CD4-positive, alpha-beta T cell (primary cell): ENCODE results near the gene TCF3. TPM values are rescaled to one million over a fixed set of nuclear protein-coding genes. Genes with fewer than 3 reads are reported as not detected.

Experiments
- ATAC-seq: fragments of 200-7000 bp; cut with Tn5 transposase; one replicate; pipeline ENCODE4 v1.10.0; 2022; ENCODE audit warnings: mild to moderate bottlenecking; ENCODE audit not compliant: poor library complexity
- CTCF ChIA-PET: fragments of 350-600 bp; sonication (Branson Sonifier 250); formaldehyde crosslinking; loops from one replicate; lab custom pipeline; 2021; ENCODE audit warnings: antibody characterized with exemption, inconsistent platforms; lab: Charles Lee
- POLR2A ChIA-PET: fragments of 350-600 bp; sonication (Branson Sonifier 250); formaldehyde crosslinking; loops from one replicate; lab custom pipeline; 2021; ENCODE audit warnings: antibody characterized with exemption, inconsistent platforms; lab: Charles Lee
- DNase-seq, 14 experiments: peaks; one replicate each; pipeline ENCODE4 v3.0.0-alpha.2; 2013 to 2020; ENCODE audit warnings: mixed read lengths in 2 of 14
- H3K27ac ChIP-seq, 2 donors: one replicate each; pipeline versions ENCODE4 v1.5.1 to v1.7.0; 2013; ENCODE audit warnings: low read length in 2 of 2, low read depth in 1 of 2, mild to moderate bottlenecking in 1 of 2
- H3K27me3 ChIP-seq, 2 experiments: 1 replicate in 1 of 2; 2 replicates in 1 of 2; pipeline versions ENCODE4 v1.6.1 to v1.7.0; 2013; ENCODE audit warnings: low read length in 2 of 2, control low read depth in 1 of 2, mild to moderate bottlenecking in 1 of 2, moderate library complexity in 1 of 2; ENCODE audit not compliant: insufficient read depth in 2 of 2, control insufficient read depth in 1 of 2
- H3K36me3 ChIP-seq: one replicate; pipeline ENCODE4 v1.6.1; 2013; ENCODE audit warnings: low read length, control low read depth; ENCODE audit not compliant: insufficient read depth
- H3K4me1 ChIP-seq: one replicate; pipeline ENCODE4 v1.6.1; 2013; ENCODE audit warnings: low read length, control low read depth; ENCODE audit not compliant: insufficient read depth
- H3K4me3 ChIP-seq: one replicate; pipeline ENCODE4 v1.5.1; 2013; ENCODE audit warnings: mild to moderate bottlenecking, low read length, moderate library complexity
- H3K9me3 ChIP-seq, 2 experiments: 1 replicate in 1 of 2; 2 replicates in 1 of 2; pipeline versions ENCODE4 v1.6.1 to v1.7.0; 2013; ENCODE audit warnings: low read length in 2 of 2, mild to moderate bottlenecking in 2 of 2, control low read depth in 1 of 2, moderate library complexity in 1 of 2; ENCODE audit not compliant: control insufficient read depth in 1 of 2, insufficient read depth in 1 of 2
- H3K27ac Mint-ChIP-seq: one replicate; pipeline ENCODE4 v1.8.0; 2020; ENCODE audit warnings: mixed read lengths
- H3K27me3 Mint-ChIP-seq: one replicate; pipeline ENCODE4 v1.8.0; 2021; ENCODE audit warnings: mixed read lengths
- H3K36me3 Mint-ChIP-seq: one replicate; pipeline ENCODE4 v1.8.0; 2021; ENCODE audit warnings: low read depth, mixed read lengths
- H3K4me1 Mint-ChIP-seq: one replicate; pipeline ENCODE4 v1.8.0; 2021; ENCODE audit warnings: low read depth, mixed read lengths
- H3K4me3 Mint-ChIP-seq: one replicate; pipeline ENCODE4 v1.8.0; 2020; ENCODE audit warnings: mild to moderate bottlenecking, mixed read lengths
- H3K9me3 Mint-ChIP-seq: one replicate; pipeline ENCODE4 v1.8.0; 2020; ENCODE audit warnings: mixed read lengths
- CTCF ChIP-seq: fragments of 200-600 bp; IDR thresholded peaks from one replicate; pipeline ENCODE4 v1.8.0; 2022; ENCODE audit warnings: antibody characterized with exemption, mild to moderate bottlenecking
- intact Hi-C, 2 experiments: fragments of 100-400 bp; cut with DNase I in 1 of 2; cut with micrococcal nuclease in 1 of 2; formaldehyde crosslinking; loops; one replicate each; pipeline versions ENCODE4 v1.15.1 to v1.9.0; 2023 to 2025; cut with DNase I, micrococcal nuclease
- total RNA-seq, 174 experiments: library from RNA in 2 of 174; stranded (reverse) in 2 of 174; gene quantifications; one replicate each; pipeline ENCODE4 v1.2.3 and lab custom pipeline; 2021 to 2026

TCF3 gene
- total RNA-seq, 2 experiments from 2014 or later, result 51.2 to 52.2 TPM

- ChIA-PET CTCF (interaction anchor here (0.9 kb wide), 1 partner anchor 15 kb away, joined by 3 read pairs; no protein-coding TSS in a partner anchor), POLR2A (no interaction called here)
- intact Hi-C loops, result no loop called here
- Mint-ChIP-seq H3K4me1 (peaks cover under 1% of the 10 kb centered on the region), H3K36me3 (peaks cover 22% of the 10 kb centered on the region), H3K27ac (no peak overlapping the region), H3K9me3 (no peaks in the 10 kb centered on the region), H3K4me3 (no peak overlapping the region), H3K27me3 (peaks cover under 1% of the 10 kb centered on the region)
- Histone ChIP-seq H3K27me3 (no peaks in the 10 kb centered on the region), H3K36me3 (peaks cover 27% of the 10 kb centered on the region), H3K4me3 (no peak overlapping the region), H3K4me1 (no peaks in the 10 kb centered on the region), H3K9me3 (no peaks in the 10 kb centered on the region), H3K27ac (no peak overlapping the region)
- DNase-seq (no peak), ATAC-seq (no peak)
- no peak for TF ChIP-seq CTCF
Observed at GRCh38 chr19:1575323-1576241, 76.8 kb downstream of the TCF3 start.

GRCh38 chr19:1574354-1575136, 77.9 kb downstream of the TCF3 start:
- Mint-ChIP-seq H3K9me3 (no peaks in the 10 kb centered on the region), H3K36me3 (peaks cover 11% of the 10 kb centered on the region), H3K4me3 (no peak overlapping the region), H3K27ac (no peak overlapping the region), H3K27me3 (peaks cover 4% of the 10 kb centered on the region), H3K4me1 (peaks cover 4% of the 10 kb centered on the region)
- ATAC-seq (no peak), DNase-seq (no peak)
- no peaks in the 10 kb centered on the region for H3K9me3 ChIP-seq
- H3K27ac ChIP-seq, result no peak overlapping the region
- POLR2A ChIA-PET, result no interaction called here
- peaks cover 18% of the 10 kb centered on the region for H3K36me3 ChIP-seq
- CTCF ChIA-PET, result interaction anchor here (0.9 kb wide), 1 partner anchor 16 kb away, joined by 3 read pairs; no protein-coding TSS in a partner anchor
- intact Hi-C loops, result no loop called here
- no peaks in the 10 kb centered on the region for H3K27me3 ChIP-seq
- no peaks in the 10 kb centered on the region for H3K4me1 ChIP-seq
- no peak overlapping the region for H3K4me3 ChIP-seq
- no peak for TF ChIP-seq CTCF

- peaks cover 7% of the 10 kb centered on the region for H3K4me1 ChIP-seq
- DNase-seq (no peak), ATAC-seq (no peak)
- peaks cover 8% of the 10 kb centered on the region for H3K36me3 ChIP-seq
- intact Hi-C loops, result no loop called here
- ChIA-PET POLR2A (no interaction called here), CTCF (no interaction called here)
- Mint-ChIP-seq H3K4me3 (no peak overlapping the region), H3K9me3 (no peaks in the 10 kb centered on the region), H3K27me3 (peaks cover 4% of the 10 kb centered on the region), H3K36me3 (peaks cover 7% of the 10 kb centered on the region), H3K4me1 (peaks cover 4% of the 10 kb centered on the region), H3K27ac (no peak overlapping the region)
- no peaks in the 10 kb centered on the region for H3K9me3 ChIP-seq
- H3K27ac ChIP-seq, result no peak overlapping the region
- no peak overlapping the region for H3K4me3 ChIP-seq
- no peak for TF ChIP-seq CTCF
- no peaks in the 10 kb centered on the region for H3K27me3 ChIP-seq
Observed at GRCh38 chr19:1572795-1573194, 79.6 kb downstream of the TCF3 start.
